ENCODE results near the gene PLEKHA5. TPM values are rescaled to one million over a fixed set of nuclear protein-coding genes. Genes with fewer than 3 reads are reported as not detected.

PLEKHA5 gene
- total and polyA plus RNA-seq, 11 donors: 18.1 to 72.2 (median 58.2) TPM

GRCh38 chr12:19186722-19187661, 57.5 kb downstream of the PLEKHA5 start:
- H3K36me3 ChIP-seq: no peaks in the 10 kb centered on the region
- peak overlapping the region in 11 of 12 donors; percentile 14 to 65 (median 49) for H3K27ac ChIP-seq
- peak; percentile 42 to 79 (median 68) for TF ChIP-seq CTCF (IDR thresholded peaks at IDR 0.05)
- TF ChIP-seq POLR2A (IDR thresholded peaks at IDR 0.05): no peak
- H3K27me3 ChIP-seq: no peaks in the 10 kb centered on the region
- intact Hi-C loops (cut with DNase I): loop anchor here (2.0 to 10.0 kb wide), 22 partner anchors 52 to 940 kb away; no protein-coding TSS in a partner anchor
- WGBS, 4 donors: 47 to 54% (median 49%) methylated on average over 4 of the region's 4 CpGs
- no peaks in the 10 kb centered on the region for H3K9me3 ChIP-seq
- H3K4me3 ChIP-seq: peak overlapping the region in 1 of 12 donors; percentile 15
- ATAC-seq (peak; percentile 28 to 53 (median 48)), DNase-seq (no peak)
- H3K4me1 ChIP-seq: peaks cover 6 to 80% (median 39%) of the 10 kb centered on the region in 12 donors

GRCh38 chr12:19189522-19189921, 60.0 kb downstream of the PLEKHA5 start:
- no peak for TF ChIP-seq POLR2A (IDR thresholded peaks at IDR 0.05)
- no peak for TF ChIP-seq CTCF (IDR thresholded peaks at IDR 0.05)
- Histone ChIP-seq H3K27me3 (no peaks in the 10 kb centered on the region), H3K27ac (peak overlapping the region in 10 of 12 donors; percentile 34 to 85 (median 68)), H3K4me3 (no peak overlapping the region), H3K4me1 (peaks cover 6 to 79% (median 39%) of the 10 kb centered on the region in 12 donors), H3K36me3 (no peaks in the 10 kb centered on the region), H3K9me3 (no peaks in the 10 kb centered on the region)
- ATAC-seq (no peak), DNase-seq (no peak)
- 42 to 72% (median 65%) methylated on average over 1 of the region's 1 CpG for WGBS, 4 donors
- intact Hi-C loops (cut with DNase I): loop anchor here (5.0 to 10.0 kb wide), 19 partner anchors 55 to 942 kb away; no protein-coding TSS in a partner anchor

DNA sequence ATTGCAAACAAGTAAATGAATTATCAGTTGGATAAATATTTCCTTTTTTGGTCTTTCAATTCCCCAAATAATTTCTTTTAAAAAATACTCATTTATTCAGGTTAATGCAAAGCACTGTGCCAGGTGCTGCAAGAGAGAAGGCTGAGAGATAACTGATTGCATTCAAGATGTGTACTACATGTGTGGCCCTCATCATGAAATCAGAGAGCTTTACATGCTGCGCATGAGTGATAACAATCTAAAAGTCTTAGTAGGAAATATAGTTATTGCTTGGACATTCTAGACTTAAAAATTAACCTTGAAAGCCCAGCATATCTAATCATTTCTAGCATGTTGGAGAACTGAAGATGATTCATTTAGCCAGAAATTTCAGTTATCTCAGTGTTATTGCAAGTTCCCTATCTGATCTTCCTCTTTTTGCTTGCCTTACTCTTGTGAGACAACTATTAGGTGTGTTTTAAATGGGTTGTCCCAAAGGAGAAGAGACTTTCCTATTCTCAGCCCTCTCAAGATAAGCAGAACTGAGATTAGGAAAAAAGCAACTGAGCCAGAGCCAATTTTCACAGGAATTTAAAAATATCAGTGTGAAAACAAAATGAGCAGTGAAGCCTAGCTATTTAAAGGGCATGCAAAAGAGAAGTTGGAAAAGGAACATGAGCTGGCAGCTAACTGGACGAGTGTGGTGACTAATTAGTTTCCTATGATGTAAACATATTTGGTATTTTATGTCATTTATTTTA, 60.9 kb downstream of the PLEKHA5 start:
- intact Hi-C loops (cut with DNase I): loop anchor here in 4 of 10 donors (2.0 to 10.0 kb wide), 3 partner anchors 60 to 94 kb away; no protein-coding TSS in a partner anchor
- peak; percentile 54 to 74 (median 68) for ATAC-seq

More for the DNA sequence above, 60.9 kb downstream of the PLEKHA5 start:
- Histone ChIP-seq H3K9me3 (no peaks in the 10 kb centered on the region), H3K27me3 (no peaks in the 10 kb centered on the region), H3K4me3 (no peak overlapping the region), H3K36me3 (no peaks in the 10 kb centered on the region), H3K4me1 (peaks cover 6 to 76% (median 37%) of the 10 kb centered on the region in 12 donors), H3K27ac (peak overlapping the region; percentile 10 to 85 (median 65))
- DNase-seq: no peak
- 27 to 36% (median 34%) methylated on average over 2 of the region's 2 CpGs for WGBS, 4 donors
- TF ChIP-seq POLR2A (IDR thresholded peaks at IDR 0.05) (no peak), CTCF (IDR thresholded peaks at IDR 0.05) (no peak)

All from heart left ventricle (tissue), 16 donors.